Lower leg skin (tissue), 3 donors: ENCODE data around the gene CIPC.

Source experiments
- CTCF ChIP-seq, 3 donors: fragments of 450-650 bp; IDR thresholded peaks; one replicate each; pipeline ENCODE4 v1.5.1; 2016; ENCODE audit warnings: antibody characterized with exemption in 3 of 3, mild to moderate bottlenecking in 3 of 3, moderate library complexity in 2 of 3
- POLR2A ChIP-seq, 2 donors: fragments of 450-650 bp; IDR thresholded peaks; one replicate each; pipeline ENCODE4 v1.6.1; 2016 to 2017; ENCODE audit warnings: antibody characterized with exemption in 2 of 2, mild to moderate bottlenecking in 1 of 2, moderate library complexity in 1 of 2

DNA sequence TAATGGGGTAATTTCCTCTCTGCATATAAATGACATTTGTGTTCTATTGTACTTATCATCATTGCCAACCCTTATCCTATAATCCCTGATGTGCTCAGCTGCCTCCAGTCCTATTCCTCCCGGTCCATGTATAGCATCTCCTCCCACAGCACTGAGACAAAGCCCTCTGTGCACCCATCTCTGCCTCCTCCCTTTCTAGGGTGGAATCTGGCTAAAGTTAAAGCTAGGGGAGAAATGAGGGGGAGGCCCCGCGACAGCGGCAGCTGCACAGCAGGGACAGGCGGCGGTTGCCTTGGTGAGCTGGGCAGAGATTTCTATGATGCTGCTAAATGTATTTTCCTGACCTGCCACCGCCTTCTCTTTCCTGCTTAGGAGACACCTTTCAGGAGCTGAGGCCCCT, 56.4 kb downstream of the CIPC start:
- TF ChIP-seq POLR2A (IDR thresholded peaks at IDR 0.05) (no peak), CTCF (IDR thresholded peaks at IDR 0.05) (no peak)
